HG02678 (cell line): Measurements from ENCODE around the gene LINGO1.

Experiments
- ATAC-seq: cut with Tn5 transposase; IDR thresholded peaks from one replicate; pipeline ENCODE4 v1.9.1; 2021; ENCODE audit warnings: mild to moderate bottlenecking, moderate library complexity; ENCODE audit not compliant: unreplicated experiment

The LINGO1 gene

DNA sequence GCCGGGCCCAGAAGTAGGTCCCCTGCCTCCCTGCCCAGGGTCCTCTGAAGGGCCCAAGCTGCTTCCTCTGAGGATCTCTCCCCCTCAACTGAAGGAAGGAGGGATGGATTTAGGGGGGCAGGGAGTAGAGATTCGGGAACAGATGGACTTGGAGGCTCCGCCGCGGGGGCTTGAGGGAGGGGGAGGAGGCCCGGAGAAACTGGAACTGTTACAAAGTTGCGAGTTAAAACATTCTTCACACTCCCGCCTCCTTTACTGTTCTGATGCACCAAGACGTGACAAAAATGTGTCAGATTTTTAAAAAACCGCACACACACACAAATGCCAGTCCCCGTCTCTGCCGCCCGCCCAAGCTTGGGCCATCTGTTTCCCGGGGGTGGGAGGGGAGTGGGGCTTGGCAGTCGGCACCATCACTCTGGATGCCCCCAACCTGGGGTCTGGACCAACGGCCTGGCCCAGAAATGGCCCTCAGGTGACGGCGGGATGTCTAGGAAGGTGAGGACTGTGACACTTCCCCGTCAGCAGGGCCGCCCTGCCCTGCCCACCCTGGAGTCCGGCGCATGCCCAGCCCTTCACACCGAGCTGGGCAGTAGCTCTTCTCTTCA, 25.0 kb upstream of the LINGO1 start:
- no peak for ATAC-seq

DNA sequence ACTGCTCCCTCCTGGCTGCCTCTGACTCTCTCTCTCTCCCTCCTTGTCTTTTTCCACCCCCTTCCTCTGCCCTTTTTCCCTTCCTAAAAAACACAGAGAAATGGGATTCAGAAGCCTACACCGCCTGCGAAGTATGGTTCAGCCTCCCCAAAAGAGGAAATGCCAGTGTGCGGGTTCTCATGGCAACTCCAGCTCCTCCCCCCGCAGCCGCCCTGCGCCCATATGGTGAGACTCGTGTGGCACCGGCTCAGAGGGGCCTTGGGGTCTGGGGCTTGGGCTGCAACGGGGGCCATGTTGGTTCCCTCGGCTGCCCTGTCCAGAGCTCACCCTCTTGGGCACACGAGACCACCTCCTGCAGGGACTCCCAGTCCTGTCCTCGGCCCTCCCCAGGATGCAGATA, 23.6 kb upstream of the LINGO1 start:
- no peak for ATAC-seq

DNA sequence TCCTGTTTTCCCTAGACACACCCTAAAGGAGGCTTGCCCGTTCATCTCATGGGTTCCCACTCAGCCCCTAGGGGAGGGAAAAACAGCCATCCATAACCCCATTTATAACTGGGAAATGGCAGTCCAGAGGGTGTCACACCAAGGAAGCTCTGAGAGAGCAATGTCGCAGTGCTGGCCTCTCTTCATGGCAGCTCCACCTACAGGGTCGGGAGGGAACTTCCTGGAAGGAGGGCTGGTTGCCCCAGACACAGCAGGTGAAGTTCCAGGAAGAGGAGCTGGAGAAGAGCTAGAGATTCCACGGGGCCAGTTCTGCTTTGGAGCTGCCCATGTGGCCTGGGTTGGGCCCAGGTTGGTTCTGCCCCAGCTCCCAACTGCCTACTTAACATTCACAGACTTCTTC, 22.3 kb upstream of the LINGO1 start:
- ATAC-seq, result no peak

DNA sequence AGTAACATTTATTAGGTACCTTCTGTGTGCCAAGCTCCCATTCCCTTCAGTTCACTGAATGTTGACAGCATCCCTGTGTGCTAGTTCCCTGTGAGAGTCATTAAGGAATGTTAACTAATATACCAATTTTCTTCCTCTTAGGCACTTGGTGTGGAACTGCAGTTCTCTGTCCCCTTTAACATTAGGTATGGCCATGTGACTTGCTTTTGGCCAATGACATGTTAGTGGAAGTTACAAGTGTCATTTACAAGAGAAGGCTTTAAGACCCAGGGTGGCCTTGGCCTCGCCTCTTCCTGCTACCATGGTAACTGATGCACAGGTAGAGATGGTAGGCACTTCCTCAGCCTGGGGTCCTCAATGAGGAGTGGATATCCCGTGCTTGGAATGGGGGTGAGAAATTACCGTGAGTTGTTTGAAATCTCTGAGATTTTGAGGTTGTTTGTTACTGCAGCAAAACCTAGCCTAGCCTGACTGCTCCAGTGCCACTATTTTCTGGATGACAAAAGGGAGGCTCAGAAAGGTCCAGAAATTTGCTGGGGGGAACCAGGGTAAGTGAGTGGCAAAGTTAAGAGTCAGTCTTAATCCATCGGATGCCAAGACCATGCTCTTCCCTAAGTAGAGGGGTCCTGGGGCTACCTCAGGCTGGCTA, 21.2 kb upstream of the LINGO1 start:
- ATAC-seq, result no peak

DNA sequence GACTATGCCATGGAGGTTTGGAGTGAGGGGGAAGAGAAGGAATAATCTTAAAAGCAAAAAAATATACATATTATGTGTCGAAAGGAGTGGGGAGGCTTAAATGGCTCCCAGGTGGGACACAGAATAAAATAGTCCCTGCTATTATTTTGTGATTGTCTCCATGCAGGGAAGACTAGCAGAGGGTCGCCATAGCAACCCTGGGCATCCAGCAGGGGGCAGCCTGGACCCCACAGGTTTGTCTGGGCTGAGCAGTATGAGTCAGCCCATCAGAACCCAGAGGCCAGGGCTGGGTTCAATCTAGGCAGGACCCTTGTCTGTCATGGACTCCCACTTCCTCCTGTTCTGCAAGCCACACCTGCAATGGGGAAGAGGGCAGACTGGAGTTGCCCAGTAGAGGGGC, 17.6 kb upstream of the LINGO1 start:
- no peak for ATAC-seq

DNA sequence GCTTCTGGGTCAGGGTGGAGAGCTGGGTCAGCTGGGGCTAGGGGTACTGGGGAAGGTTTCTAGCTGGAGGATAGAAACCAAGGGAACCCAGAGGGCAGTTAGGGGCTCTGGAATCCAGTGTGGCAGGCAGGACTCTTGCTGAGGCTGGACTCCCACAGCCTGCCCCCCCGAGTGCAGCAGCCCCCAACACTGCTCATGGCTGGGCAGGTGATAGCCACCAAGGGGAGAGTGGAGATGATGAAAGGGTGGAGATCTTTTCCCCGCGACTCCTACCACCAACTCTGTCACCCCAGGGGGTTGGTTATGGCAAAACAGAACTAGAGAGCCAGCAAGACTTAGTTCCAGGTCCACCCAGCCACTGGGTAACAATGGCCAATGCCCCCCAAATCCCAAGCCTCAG, 16.9 kb upstream of the LINGO1 start:
- no peak for ATAC-seq

DNA sequence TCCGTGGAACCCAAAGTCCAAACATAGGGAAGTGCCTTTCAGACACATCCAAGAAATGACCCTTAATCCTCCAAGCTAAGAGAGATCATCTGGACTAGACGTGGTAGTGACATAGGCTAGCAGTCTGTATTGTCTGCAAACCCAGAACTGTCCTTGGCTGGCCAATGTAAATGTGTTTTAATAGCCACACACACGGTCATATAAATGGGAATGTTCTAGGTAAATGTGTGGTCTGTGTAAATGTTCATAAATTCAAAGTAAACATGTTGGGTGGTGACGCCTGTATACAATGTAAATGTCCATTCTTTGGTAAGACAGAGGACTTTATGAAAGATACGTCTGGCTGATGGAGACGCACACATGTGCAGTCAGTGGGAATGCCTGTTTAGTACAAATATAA, 16.3 kb upstream of the LINGO1 start:
- no peak for ATAC-seq

DNA sequence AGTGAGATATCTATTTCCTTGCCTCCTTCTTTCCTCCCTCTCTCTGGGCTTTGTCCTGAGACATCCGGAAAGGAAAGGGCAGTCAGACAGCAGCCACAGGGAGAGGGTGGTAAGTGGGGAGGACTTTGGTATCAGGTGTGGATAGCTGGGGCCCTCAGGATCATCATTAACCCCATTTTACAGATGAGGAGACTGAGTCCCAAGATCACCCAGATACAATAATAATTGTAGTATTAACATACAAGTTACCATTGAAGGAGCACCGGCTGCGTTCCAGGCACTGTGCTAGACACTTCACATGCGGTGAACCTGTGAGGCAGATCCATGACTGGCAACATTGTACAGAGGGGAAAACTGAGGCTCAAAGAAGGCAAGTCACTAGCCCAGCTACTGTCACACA, 15.2 kb upstream of the LINGO1 start:
- no peak for ATAC-seq

DNA sequence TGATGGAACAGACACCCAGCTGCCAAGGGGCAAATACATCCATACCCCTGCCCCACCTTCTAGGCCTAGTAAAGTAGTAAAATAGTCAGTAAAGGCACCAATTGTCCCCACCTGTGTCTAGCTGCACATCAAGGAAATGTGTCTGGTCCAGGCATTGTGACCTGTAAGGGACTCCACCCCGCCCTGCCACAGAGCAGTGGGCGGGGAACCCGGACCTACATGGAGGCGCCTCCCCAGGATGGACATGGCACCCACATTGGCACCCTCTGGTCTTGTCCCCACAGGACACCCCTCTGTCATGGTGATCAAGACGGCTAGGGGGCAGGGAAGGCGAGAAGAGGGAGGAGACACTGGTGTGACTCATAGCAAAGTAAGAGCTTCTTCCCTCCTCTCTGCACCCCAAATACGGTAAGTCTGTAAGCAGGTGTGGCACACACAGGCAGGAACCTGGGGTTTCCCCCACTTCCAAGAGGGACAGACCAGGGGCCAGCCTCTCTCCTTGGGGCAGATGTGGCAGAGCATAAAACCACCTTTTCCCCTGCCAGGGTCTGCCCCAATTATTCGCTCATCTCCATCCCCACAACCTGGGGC, 13.5 kb upstream of the LINGO1 start:
- no peak for ATAC-seq

DNA sequence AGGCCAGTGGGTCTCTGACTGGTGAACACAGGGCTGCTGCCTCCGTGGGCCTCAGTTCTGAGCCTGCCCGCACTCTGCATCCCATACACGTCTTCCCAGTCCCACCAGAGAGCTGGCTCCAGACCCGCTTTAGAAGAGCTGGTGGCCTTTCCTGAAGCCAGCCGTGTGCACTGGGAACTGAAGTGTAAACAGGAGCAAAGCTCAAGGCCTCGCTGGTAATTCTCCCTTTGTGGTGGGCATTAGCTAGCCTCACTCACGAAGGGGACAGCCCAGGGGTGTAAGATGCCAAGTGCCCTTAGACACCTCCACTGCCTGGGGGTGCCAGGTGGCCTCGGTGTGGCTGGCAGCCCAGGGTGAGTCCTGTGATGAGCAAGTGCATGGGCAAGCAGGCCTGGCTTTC, 12.9 kb upstream of the LINGO1 start:
- no peak for ATAC-seq

DNA sequence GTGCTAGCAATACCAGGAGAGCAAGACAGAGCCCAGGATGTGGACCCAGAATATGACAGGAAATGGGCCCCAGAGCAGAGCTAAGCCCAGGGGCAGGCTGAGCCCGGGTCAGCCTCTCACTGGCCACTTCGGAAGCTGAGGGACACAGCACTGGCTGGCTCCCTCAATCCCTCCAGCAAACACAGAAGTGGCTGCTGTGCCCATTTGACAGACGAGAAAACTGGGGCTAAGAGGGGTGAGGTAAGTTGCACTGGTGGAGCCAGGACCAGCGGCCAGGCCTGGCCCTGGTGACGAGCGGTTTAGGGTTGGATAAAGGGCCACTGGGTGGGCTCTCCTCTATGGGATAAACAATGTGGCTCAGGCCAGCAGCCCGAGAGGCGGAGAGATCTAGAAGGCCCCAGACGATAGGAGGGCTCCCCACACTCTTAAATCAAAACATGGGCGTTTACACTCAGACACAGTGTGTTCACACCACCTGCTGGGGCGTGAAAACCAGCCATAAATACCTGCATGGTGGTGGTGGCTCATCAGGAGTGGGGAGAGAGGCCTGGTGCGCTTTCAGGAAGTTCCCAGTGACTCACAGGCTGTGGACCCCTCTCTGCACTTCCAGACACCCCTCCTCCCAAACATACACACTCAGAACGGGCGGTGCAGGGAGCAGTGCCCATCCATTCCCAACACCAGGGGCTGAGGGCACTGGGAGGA, 12.0 kb upstream of the LINGO1 start:
- ATAC-seq, result no peak

DNA sequence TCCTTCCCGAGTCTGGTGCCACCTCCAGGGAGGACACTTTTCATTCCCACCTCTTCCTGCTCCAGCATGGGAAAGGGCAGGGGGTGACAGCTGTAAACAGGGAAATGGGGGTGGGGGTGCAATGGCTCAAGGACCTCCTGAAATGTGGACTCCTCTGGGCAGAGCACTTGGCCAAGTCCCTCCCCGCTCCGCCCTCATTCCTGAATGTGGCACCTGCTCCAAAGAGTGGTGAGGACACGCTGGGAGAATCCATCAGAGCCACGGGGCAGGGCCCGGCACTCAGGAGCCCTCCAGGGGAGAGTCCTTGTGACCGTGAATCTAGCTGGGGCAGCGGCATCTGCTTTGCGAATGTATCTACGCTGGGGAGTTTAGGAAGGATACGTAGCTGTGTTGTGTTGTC, 11.1 kb upstream of the LINGO1 start:
- no peak for ATAC-seq

DNA sequence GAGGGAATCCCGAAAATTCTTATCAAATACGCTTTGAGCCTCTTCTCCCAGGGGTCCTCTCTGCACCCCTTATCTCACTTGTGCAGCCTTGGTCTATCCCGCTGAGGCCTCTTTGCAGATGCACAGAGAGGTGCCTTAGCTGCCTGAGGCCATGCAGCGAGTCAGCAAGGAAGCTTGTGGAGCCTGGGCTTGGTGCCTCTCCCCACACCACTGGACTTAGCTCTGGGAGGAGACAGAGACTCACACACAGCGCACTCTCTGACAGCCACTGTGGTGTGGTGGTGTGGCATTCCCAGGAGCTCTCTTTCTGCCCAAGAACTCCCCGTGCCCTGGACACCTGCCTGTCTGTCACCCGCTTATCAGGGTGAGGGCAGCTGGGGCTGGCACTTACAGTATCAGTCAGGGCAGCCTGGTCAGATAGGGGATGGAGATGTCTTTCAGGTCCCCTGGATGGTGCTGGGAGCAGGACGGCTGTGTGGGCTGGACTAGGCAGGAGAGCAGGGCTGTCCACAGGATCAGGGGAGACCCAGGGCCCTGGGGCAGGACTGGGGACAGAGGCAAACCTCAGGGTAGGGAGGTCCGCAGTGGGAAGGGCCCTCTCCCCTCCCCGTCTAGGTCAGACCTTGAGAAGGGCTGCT, 10.2 kb upstream of the LINGO1 start:
- ATAC-seq, result no peak

DNA sequence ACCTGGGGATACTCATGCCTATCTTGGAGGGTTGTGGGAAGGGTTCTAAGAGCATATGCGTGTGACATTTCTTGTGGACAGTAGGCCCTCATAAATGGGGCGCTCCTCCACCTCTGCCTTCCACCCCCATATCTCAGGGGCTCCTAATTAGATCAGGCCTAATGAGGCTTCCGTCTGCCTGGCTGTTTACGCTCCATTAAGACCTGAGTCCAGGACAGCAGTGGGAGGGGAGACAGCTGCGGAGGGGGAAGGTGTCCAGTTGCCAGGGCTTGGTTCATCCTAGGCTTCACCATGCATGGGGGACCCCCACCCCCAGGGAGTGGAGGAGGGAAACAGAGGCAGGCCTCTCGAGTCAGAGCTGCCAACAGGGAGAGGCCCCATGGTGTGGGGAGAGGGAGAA, 9.3 kb upstream of the LINGO1 start:
- no peak for ATAC-seq

DNA sequence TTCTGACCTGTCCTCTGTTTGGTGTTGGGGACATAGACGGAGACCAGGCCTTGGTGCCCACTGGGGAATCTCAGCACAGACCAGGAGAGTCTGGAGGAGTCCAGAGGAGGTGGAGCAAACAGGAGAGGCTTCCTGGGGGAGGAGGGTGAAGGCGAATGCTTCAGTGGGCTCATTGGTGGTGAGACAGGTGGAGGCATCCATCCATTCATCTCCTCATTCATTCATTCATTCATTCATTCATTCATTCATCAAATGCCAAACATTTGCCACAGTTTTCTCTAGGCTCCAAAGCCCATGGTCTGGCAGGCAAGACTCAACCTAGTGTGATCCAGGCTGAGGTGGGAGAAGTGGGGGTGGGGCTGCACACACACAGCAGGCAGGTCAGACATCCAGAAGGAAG, 7.9 kb upstream of the LINGO1 start:
- ATAC-seq, result no peak

DNA sequence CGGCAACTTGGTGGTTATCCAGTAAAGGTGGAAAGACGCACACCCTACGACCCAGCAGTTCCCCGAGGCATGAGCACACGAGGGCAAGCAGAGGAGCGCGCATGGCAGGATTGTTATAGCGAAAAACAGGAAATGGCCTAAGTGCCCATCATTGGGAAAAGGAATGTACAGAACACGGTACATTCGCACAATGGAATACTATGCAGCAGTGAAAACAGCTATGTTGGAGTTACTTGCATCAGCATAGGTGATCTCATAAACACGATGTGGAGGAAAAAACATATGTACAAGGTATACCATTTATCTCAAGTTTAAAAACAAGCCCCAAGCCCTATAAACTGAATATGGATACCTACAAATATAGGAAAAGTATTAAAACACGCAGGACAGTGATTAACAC, 6.7 kb upstream of the LINGO1 start:
- no peak for ATAC-seq

DNA sequence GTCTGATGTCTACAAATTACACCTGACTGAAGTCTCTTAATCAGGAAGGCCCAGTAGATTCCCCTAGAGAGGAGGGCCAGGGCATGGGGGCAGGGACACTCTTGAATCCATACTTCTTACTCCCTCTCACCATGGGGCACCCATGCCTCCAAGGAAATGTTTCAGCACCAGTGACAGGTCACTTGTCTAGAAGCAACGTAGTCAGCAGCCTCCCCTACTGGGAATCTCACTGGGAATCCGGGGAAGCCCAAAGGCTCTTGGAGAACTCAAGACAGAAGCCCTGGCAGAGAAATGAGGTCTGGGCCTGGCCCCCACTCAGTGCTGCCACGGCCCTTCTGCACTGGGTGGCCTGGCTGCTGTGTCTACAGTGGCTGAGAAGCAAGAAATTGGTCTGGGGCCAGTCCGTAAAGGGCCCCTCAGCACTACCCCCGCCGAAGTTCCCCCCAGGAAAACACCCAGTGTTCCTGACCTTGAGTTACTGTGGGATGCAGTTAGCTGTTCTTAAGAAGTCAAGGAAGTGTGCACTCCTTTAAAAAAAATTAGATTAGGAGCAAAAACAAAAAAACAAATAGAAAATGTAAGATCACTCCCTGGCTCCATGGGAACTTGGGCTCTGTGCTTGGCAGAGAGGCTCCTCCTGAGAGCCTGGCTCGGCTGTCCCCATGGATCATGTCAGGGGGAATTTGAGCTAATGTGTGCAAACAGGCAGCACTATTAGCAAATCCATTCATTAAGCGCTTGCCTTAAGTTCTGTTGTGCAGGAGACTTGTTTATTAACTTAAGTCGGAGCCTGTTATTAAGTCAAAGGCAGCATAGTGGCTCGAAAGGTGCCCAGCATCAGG, 5.4 kb upstream of the LINGO1 start:
- no peak for ATAC-seq

DNA sequence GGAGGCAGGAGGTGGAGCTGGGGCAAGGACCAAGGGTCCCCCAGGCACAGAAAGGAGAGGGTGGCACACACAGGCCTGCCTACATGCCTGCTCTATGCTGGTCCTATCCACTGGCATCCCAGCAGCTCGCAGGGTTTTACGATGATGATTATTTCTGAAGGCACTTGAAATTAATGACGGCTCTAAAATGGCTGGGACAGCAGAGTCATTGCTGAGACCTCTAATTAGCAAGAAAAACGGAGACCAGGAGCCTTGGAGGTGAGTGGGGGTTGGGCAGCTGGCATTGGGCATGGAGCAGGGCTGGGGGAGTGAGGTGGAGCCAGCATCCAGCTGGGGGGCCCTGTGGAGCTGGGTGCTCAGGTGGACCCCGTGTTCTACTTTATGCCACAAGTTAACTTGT, 3.5 kb upstream of the LINGO1 start:
- ATAC-seq, result no peak

DNA sequence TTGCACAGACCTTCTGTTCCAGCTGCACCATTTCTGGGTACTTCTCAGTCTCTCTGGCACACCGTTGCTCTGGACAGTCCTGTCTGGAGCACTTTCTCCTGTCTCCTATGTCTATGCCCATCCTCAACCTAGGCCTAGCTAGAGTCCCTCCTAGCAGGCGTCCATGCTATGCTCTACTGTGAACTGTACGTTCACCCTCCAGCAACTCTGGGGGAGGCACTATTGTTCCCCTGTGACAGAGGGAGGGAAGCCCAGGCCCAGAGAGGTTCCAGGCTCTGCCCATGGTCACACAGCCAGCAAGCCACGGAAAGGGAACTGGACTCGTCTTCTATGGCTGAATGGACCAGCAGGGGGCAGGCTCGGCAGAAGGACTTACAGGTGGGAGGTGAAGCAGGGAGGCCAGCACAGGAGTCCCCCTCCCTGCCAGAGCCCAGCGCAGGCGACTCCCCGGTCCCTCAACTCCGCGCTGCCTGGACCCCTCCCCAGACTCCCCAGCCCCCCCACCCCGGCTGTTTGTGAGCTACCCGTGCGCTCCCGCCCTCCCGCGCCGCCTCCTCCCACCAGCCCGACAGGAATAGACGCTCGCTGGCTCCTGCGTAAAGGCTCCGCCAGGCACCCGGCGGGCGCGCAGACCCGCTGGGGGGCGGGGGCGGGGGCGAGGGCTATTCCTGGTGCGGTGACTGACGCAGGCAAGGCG, 1.7 kb upstream of the LINGO1 start:
- no peak for ATAC-seq

DNA sequence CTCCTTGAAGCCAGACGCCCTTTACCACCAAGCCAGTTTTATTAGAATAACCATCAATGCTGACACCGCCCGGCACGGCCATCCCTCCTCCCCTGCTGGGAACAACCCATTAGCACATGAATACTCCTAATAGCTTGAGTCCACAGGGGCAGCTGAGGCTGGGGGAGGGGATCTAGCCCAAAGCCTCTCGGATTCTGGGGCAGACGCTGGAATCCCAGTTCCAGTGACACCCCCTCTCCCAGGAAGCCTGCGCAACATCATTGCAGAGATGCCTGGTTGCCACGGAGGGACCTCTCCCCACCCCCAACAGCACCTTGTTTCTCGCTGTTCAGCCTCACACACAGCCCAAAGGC, 1.2 kb upstream of the LINGO1 start:
- no peak for ATAC-seq
